Parathyroid adenoma (tissue), 2 donors: Measurements from ENCODE around the gene FRMD8.

Source experiments
- H2AFZ ChIP-seq: fragments of 300-600 bp; sonication (generic); one replicate; pipeline ENCODE4 v1.7.0; 2017; ENCODE audit warnings: antibody characterized with exemption, mild to moderate bottlenecking
- H3K27ac ChIP-seq: fragments of 300-600 bp; sonication (generic); one replicate; pipeline ENCODE4 v1.7.0; 2017
- H3K27me3 ChIP-seq: fragments of 300-600 bp; sonication (generic); one replicate; pipeline ENCODE4 v1.7.0; 2017; ENCODE audit warnings: low read length; ENCODE audit not compliant: control insufficient read depth, insufficient read depth
- H3K36me3 ChIP-seq: fragments of 300-600 bp; sonication (generic); one replicate; pipeline ENCODE4 v1.7.0; 2017; ENCODE audit warnings: low read length; ENCODE audit not compliant: control insufficient read depth, insufficient read depth
- H3K4me1 ChIP-seq: fragments of 300-600 bp; sonication (generic); one replicate; pipeline ENCODE4 v1.7.0; 2017; ENCODE audit warnings: control low read depth
- H3K4me2 ChIP-seq: fragments of 300-600 bp; sonication (generic); one replicate; pipeline ENCODE4 v1.7.0; 2017; ENCODE audit warnings: low read length
- H3K4me3 ChIP-seq: fragments of 300-600 bp; sonication (generic); one replicate; pipeline ENCODE4 v1.7.0; 2017; ENCODE audit warnings: low read depth, low read length
- H3K79me2 ChIP-seq: fragments of 300-600 bp; sonication (generic); one replicate; pipeline ENCODE4 v1.7.0; 2017; ENCODE audit warnings: control low read depth
- H3K9ac ChIP-seq: fragments of 300-600 bp; sonication (generic); one replicate; pipeline ENCODE4 v1.7.0; 2017; ENCODE audit warnings: mild to moderate bottlenecking
- H3K9me3 ChIP-seq: fragments of 300-600 bp; sonication (generic); one replicate; pipeline ENCODE4 v1.7.0; 2017; ENCODE audit warnings: low read length; ENCODE audit not compliant: control insufficient read depth
- CTCF ChIP-seq: fragments of 300-600 bp; sonication (generic); IDR thresholded peaks from one replicate; pipeline ENCODE4 v1.7.0; 2017; ENCODE audit warnings: antibody characterized with exemption, mild to moderate bottlenecking
- donor health status: primary hyperparathyroidism.

The FRMD8 gene

GRCh38 chr11:65426839-65427690, 40.6 kb downstream of the FRMD8 start:
- peaks cover 29% of the 10 kb centered on the region for H3K36me3 ChIP-seq
- H3K9me3 ChIP-seq = no peaks in the 10 kb centered on the region
- no peak overlapping the region for H2AFZ ChIP-seq
- TF ChIP-seq CTCF = no peak
- peak overlapping the region; percentile 80 for H3K4me2 ChIP-seq
- peak overlapping the region; percentile 93 for H3K4me3 ChIP-seq
- peaks cover 84% of the 10 kb centered on the region for H3K79me2 ChIP-seq
- peak overlapping the region; percentile 100 for H3K27ac ChIP-seq
- H3K9ac ChIP-seq = peak overlapping the region; percentile 95
- no peaks in the 10 kb centered on the region for H3K27me3 ChIP-seq
- peaks cover 9% of the 10 kb centered on the region for H3K4me1 ChIP-seq

- TF ChIP-seq CTCF = no peak
- peak overlapping the region; percentile 93 for H3K4me3 ChIP-seq
- H3K27ac ChIP-seq = peak overlapping the region; percentile 100
- peak overlapping the region; percentile 95 for H3K9ac ChIP-seq
- H3K4me1 ChIP-seq = peaks cover 12% of the 10 kb centered on the region
- H3K4me2 ChIP-seq = peak overlapping the region; percentile 80
- H3K9me3 ChIP-seq = no peaks in the 10 kb centered on the region
- H3K79me2 ChIP-seq = peaks cover 81% of the 10 kb centered on the region
- H3K36me3 ChIP-seq = peaks cover 29% of the 10 kb centered on the region
- H3K27me3 ChIP-seq = no peaks in the 10 kb centered on the region
- no peak overlapping the region for H2AFZ ChIP-seq
These were observed 41.5 kb downstream of the FRMD8 start for GRCh38 chr11:65427691-65428577.

- no peak for TF ChIP-seq CTCF
- Histone ChIP-seq H3K36me3 (peaks cover 24% of the 10 kb centered on the region), H3K79me2 (peaks cover 77% of the 10 kb centered on the region), H3K27me3 (no peaks in the 10 kb centered on the region), H3K4me3 (peak overlapping the region; percentile 93), H2AFZ (no peak overlapping the region), H3K4me2 (peak overlapping the region; percentile 80), H3K9me3 (no peaks in the 10 kb centered on the region), H3K4me1 (peaks cover 12% of the 10 kb centered on the region), H3K9ac (peak overlapping the region; percentile 95), H3K27ac (peak overlapping the region; percentile 100)
These were observed 42.2 kb downstream of the FRMD8 start for GRCh38 chr11:65428578-65429067.

- Histone ChIP-seq H3K4me1 (peaks cover 15% of the 10 kb centered on the region), H3K36me3 (peaks cover 20% of the 10 kb centered on the region), H3K27me3 (no peaks in the 10 kb centered on the region), H3K4me3 (peak overlapping the region; percentile 93), H3K79me2 (peaks cover 71% of the 10 kb centered on the region), H3K4me2 (peak overlapping the region; percentile 80), H3K9ac (peak overlapping the region; percentile 20), H3K9me3 (no peaks in the 10 kb centered on the region), H2AFZ (no peak overlapping the region), H3K27ac (peak overlapping the region; percentile 100)
- TF ChIP-seq CTCF = no peak
These were observed 42.7 kb downstream of the FRMD8 start for GRCh38 chr11:65429068-65429681.
